ENCODE results near the gene DYRK4.

DYRK4 gene

GRCh38 chr12:4535092-4535491 lies 26.9 kb upstream of the DYRK4 start:
- Histone ChIP-seq H3K79me2 (ENCODE audit: insufficient read depth, low read length) (peaks cover 31% of the 10 kb centered on the region), H3K36me3 (ENCODE audit: insufficient read depth, low read length) (peaks cover 52% of the 10 kb centered on the region), H3K4me1 (ENCODE audit: insufficient read depth, low read length, severe bottlenecking) (peaks cover 41% of the 10 kb centered on the region), H3F3A (ENCODE audit: insufficient read depth, low read length) (no peaks in the 10 kb centered on the region), H3K9ac (ENCODE audit: low read length) (no peak overlapping the region), H3K27ac (ENCODE audit: low read depth, low read length, poor library complexity, severe bottlenecking) (no peak overlapping the region), H3K4me2 (ENCODE audit: low read length) (peak overlapping the region; percentile 27; the same call in 1 of the 2 replicates), H3K9me3 (ENCODE audit: low read length) (no peaks in the 10 kb centered on the region), H2AFZ (ENCODE audit: low read length) (no peak overlapping the region), H3K9me2 (ENCODE audit: low read depth, low read length) (no peaks in the 10 kb centered on the region), H3K27me3 (ENCODE audit: insufficient read depth, low read length) (no peaks in the 10 kb centered on the region), H3K4me3 (ENCODE audit: low read depth, low read length, poor library complexity, severe bottlenecking) (no peak overlapping the region), H4K20me1 (ENCODE audit: insufficient read depth, low read length) (no peaks in the 10 kb centered on the region)
- TF ChIP-seq EZH2 (IDR thresholded peaks at IDR 0.05; ENCODE audit: borderline replicate concordance, low read length) (no peak), CTCF (IDR thresholded peaks at IDR 0.05; ENCODE audit: low read length) (no peak)

- H3K27me3 ChIP-seq (ENCODE audit: insufficient read depth, low read length) = no peaks in the 10 kb centered on the region
- H3K9ac ChIP-seq (ENCODE audit: low read length) = no peak overlapping the region
- peaks cover 49% of the 10 kb centered on the region for H3K4me1 ChIP-seq (ENCODE audit: insufficient read depth, low read length, severe bottlenecking)
- H3K9me3 ChIP-seq (ENCODE audit: low read length) = no peaks in the 10 kb centered on the region
- H3K36me3 ChIP-seq (ENCODE audit: insufficient read depth, low read length) = peaks cover 44% of the 10 kb centered on the region
- H3K4me2 ChIP-seq (ENCODE audit: low read length) = 0 out of 2 replicates have a peak overlapping the region, but pooled peaks have one; percentile 4
- no peaks in the 10 kb centered on the region for H3K9me2 ChIP-seq (ENCODE audit: low read depth, low read length)
- TF ChIP-seq CTCF (IDR thresholded peaks at IDR 0.05; ENCODE audit: low read length) (no peak), EZH2 (IDR thresholded peaks at IDR 0.05; ENCODE audit: borderline replicate concordance, low read length) (no peak)
- no peak overlapping the region for H2AFZ ChIP-seq (ENCODE audit: low read length)
- H3F3A ChIP-seq (ENCODE audit: insufficient read depth, low read length) = no peaks in the 10 kb centered on the region
- H4K20me1 ChIP-seq (ENCODE audit: insufficient read depth, low read length) = no peaks in the 10 kb centered on the region; the same call in 1 of the 2 replicates
- H3K27ac ChIP-seq (ENCODE audit: low read depth, low read length, poor library complexity, severe bottlenecking) = no peak overlapping the region
- H3K4me3 ChIP-seq (ENCODE audit: low read depth, low read length, poor library complexity, severe bottlenecking) = no peak overlapping the region
- peaks cover 39% of the 10 kb centered on the region for H3K79me2 ChIP-seq (ENCODE audit: insufficient read depth, low read length)
These were observed 26.1 kb upstream of the DYRK4 start for GRCh38 chr12:4535871-4536270.

GRCh38 chr12:4538207-4539160 lies 23.5 kb upstream of the DYRK4 start, which contains the start of gene RAD51AP1:
Gene RAD51AP1 (plus strand): TSS chr12:4538890. CDS start chr12:4538940, 50 bp downstream.
- H3K9ac ChIP-seq (ENCODE audit: low read length) = peak within 1 kb of the TSS; percentile 85
- H3K4me2 ChIP-seq (ENCODE audit: low read length) = peak within 1 kb of the TSS; percentile 83
- H3K4me3 ChIP-seq (ENCODE audit: low read depth, low read length, poor library complexity, severe bottlenecking) = peak within 1 kb of the TSS; percentile 86
- H3K27me3 ChIP-seq (ENCODE audit: insufficient read depth, low read length) = no peaks in the 10 kb centered on the region
- H3K4me1 ChIP-seq (ENCODE audit: insufficient read depth, low read length, severe bottlenecking) = peaks cover 55% of the 10 kb centered on the region
- H3K27ac ChIP-seq (ENCODE audit: low read depth, low read length, poor library complexity, severe bottlenecking) = peak within 1 kb of the TSS; percentile 73
- peaks cover 43% of the 10 kb centered on the region; the same call in 1 of the 2 replicates for H3K36me3 ChIP-seq (ENCODE audit: insufficient read depth, low read length)
- H3F3A ChIP-seq (ENCODE audit: insufficient read depth, low read length) = no peaks in the 10 kb centered on the region
- H3K9me3 ChIP-seq (ENCODE audit: low read length) = no peaks in the 10 kb centered on the region
- H2AFZ ChIP-seq (ENCODE audit: low read length) = peak within 1 kb of the TSS; percentile 35; the same call in 1 of the 2 replicates
- no peak for TF ChIP-seq EZH2 (IDR thresholded peaks at IDR 0.05; ENCODE audit: borderline replicate concordance, low read length)
- H3K79me2 ChIP-seq (ENCODE audit: insufficient read depth, low read length) = peaks cover 52% of the 10 kb centered on the region
- no peaks in the 10 kb centered on the region for H3K9me2 ChIP-seq (ENCODE audit: low read depth, low read length)
- H4K20me1 ChIP-seq (ENCODE audit: insufficient read depth, low read length) = no peaks in the 10 kb centered on the region; the same call in 1 of the 2 replicates
